ENCODE measurements around the gene C17orf50.

The C17orf50 gene

GRCh38 chr17:35799942-35800341 is 39.3 kb downstream of the C17orf50 start:
- Histone ChIP-seq H2AFZ (ENCODE audit: low read depth, low read length, severe bottlenecking) (no peak overlapping the region), H3K27ac (ENCODE audit: low read depth, low read length) (no peak overlapping the region)

GRCh38 chr17:35801583-35802224 is 41.0 kb downstream of the C17orf50 start:
- Histone ChIP-seq H3K27ac (ENCODE audit: low read depth, low read length) (no peak overlapping the region), H3F3A (ENCODE audit: insufficient read depth) (no peaks in the 10 kb centered on the region), H3K9ac (ENCODE audit: low read length) (no peak overlapping the region), H3K4me3 (ENCODE audit: insufficient read depth, low read length, poor library complexity, severe bottlenecking) (no peak overlapping the region), H2AFZ (ENCODE audit: low read depth, low read length, severe bottlenecking) (no peak overlapping the region), H4K20me1 (ENCODE audit: low read depth, low read length) (no peaks in the 10 kb centered on the region), H3K4me2 (ENCODE audit: low read depth, low read length, poor library complexity, severe bottlenecking) (no peak overlapping the region), H3K9me3 (ENCODE audit: insufficient read depth, low read length) (no peaks in the 10 kb centered on the region), H3K36me3 (ENCODE audit: low read length) (no peaks in the 10 kb centered on the region), H3K27me3 (ENCODE audit: low read length) (no peaks in the 10 kb centered on the region), H3K9me2 (replicated peaks; ENCODE audit: insufficient read depth, low read length) (no peaks in the 10 kb centered on the region), H3K79me2 (ENCODE audit: insufficient read depth, low read length) (no peaks in the 10 kb centered on the region)
- no peak for TF ChIP-seq CTCF (IDR thresholded peaks at IDR 0.05; ENCODE audit: insufficient read depth, low read length, poor library complexity, severe bottlenecking)
- TF ChIP-seq EZH2phosphoT487 (conservative IDR thresholded peaks at IDR 0.05; ENCODE audit: low read length): no peak

More at GRCh38 chr17:35799942-35800341, 39.3 kb downstream of the C17orf50 start:
- Histone ChIP-seq H3K9me2 (replicated peaks; ENCODE audit: insufficient read depth, low read length) (no peaks in the 10 kb centered on the region), H3K9ac (ENCODE audit: low read length) (no peak overlapping the region), H3K9me3 (ENCODE audit: insufficient read depth, low read length) (no peaks in the 10 kb centered on the region), H3K4me2 (ENCODE audit: low read depth, low read length, poor library complexity, severe bottlenecking) (no peak overlapping the region), H3K79me2 (ENCODE audit: insufficient read depth, low read length) (no peaks in the 10 kb centered on the region), H3F3A (ENCODE audit: insufficient read depth) (no peaks in the 10 kb centered on the region), H3K27me3 (ENCODE audit: low read length) (no peaks in the 10 kb centered on the region), H3K36me3 (ENCODE audit: low read length) (no peaks in the 10 kb centered on the region), H3K4me3 (ENCODE audit: insufficient read depth, low read length, poor library complexity, severe bottlenecking) (no peak overlapping the region), H4K20me1 (ENCODE audit: low read depth, low read length) (no peaks in the 10 kb centered on the region)
- no peak for TF ChIP-seq CTCF (IDR thresholded peaks at IDR 0.05; ENCODE audit: insufficient read depth, low read length, poor library complexity, severe bottlenecking)
- no peak for TF ChIP-seq EZH2phosphoT487 (conservative IDR thresholded peaks at IDR 0.05; ENCODE audit: low read length)

GRCh38 chr17:35804658-35805192 is 44.0 kb downstream of the C17orf50 start:
- no peak overlapping the region for H3K9ac ChIP-seq (ENCODE audit: low read length)
- H4K20me1 ChIP-seq (ENCODE audit: low read depth, low read length): no peaks in the 10 kb centered on the region
- no peaks in the 10 kb centered on the region for H3F3A ChIP-seq (ENCODE audit: insufficient read depth)
- no peaks in the 10 kb centered on the region for H3K9me2 ChIP-seq (replicated peaks; ENCODE audit: insufficient read depth, low read length)
- no peak overlapping the region for H3K4me3 ChIP-seq (ENCODE audit: insufficient read depth, low read length, poor library complexity, severe bottlenecking)
- no peak overlapping the region for H3K27ac ChIP-seq (ENCODE audit: low read depth, low read length)
- no peaks in the 10 kb centered on the region for H3K27me3 ChIP-seq (ENCODE audit: low read length)
- H3K4me2 ChIP-seq (ENCODE audit: low read depth, low read length, poor library complexity, severe bottlenecking): no peak overlapping the region
- H3K36me3 ChIP-seq (ENCODE audit: low read length): no peaks in the 10 kb centered on the region
- peaks cover 4% of the 10 kb centered on the region for H3K79me2 ChIP-seq (ENCODE audit: insufficient read depth, low read length)
- TF ChIP-seq CTCF (IDR thresholded peaks at IDR 0.05; ENCODE audit: insufficient read depth, low read length, poor library complexity, severe bottlenecking): peak; percentile 84
- no peak for TF ChIP-seq EZH2phosphoT487 (conservative IDR thresholded peaks at IDR 0.05; ENCODE audit: low read length)
- no peak overlapping the region for H2AFZ ChIP-seq (ENCODE audit: low read depth, low read length, severe bottlenecking)
- no peaks in the 10 kb centered on the region for H3K9me3 ChIP-seq (ENCODE audit: insufficient read depth, low read length)
